ENCODE results near the gene TNIK. TPM values are rescaled to one million over a fixed set of nuclear protein-coding genes. Genes with fewer than 3 reads are reported as not detected.

The TNIK gene
- total RNA-seq, 1 donor from 2014 or later, result 1.1 TPM

DNA sequence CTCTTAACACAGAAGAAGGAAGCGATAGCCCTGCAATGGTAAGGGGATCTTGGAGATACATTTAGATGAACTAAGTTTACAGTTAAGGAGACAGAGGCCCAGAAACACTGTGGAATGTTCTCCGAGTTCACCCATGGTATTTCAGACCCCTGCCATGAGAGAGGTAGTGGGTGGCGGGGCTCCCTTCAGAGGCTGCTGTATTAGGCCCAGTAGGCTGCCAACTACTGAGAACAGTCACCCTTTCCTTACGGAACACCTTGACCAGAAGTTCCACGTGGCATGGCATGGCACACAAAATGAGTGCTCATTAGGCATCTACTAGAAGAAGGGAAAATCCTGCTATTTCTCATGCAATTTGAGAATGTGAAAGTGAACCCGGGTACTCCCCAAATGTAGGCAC is 195.4 kb downstream of the TNIK start:
- DNase-seq (ENCODE audit: low read depth) (no peak), FAIRE-seq (no peak)
- no peak overlapping the region for H3K4me3 ChIP-seq (ENCODE audit: low read depth, low read length)
- TF ChIP-seq, protein P1, sequence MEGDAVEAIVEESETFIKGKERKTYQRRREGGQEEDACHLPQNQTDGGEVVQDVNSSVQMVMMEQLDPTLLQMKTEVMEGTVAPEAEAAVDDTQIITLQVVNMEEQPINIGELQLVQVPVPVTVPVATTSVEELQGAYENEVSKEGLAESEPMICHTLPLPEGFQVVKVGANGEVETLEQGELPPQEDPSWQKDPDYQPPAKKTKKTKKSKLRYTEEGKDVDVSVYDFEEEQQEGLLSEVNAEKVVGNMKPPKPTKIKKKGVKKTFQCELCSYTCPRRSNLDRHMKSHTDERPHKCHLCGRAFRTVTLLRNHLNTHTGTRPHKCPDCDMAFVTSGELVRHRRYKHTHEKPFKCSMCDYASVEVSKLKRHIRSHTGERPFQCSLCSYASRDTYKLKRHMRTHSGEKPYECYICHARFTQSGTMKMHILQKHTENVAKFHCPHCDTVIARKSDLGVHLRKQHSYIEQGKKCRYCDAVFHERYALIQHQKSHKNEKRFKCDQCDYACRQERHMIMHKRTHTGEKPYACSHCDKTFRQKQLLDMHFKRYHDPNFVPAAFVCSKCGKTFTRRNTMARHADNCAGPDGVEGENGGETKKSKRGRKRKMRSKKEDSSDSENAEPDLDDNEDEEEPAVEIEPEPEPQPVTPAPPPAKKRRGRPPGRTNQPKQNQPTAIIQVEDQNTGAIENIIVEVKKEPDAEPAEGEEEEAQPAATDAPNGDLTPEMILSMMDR (IDR thresholded peaks at IDR 0.05; ENCODE audit: insufficient read depth, low read length, severe bottlenecking), result no peak
- no peaks in the 10 kb centered on the region for H3K27me3 ChIP-seq (ENCODE audit: control insufficient read depth, insufficient read depth, low read length)
- no peaks in the 10 kb centered on the region for H3K36me3 ChIP-seq (ENCODE audit: control insufficient read depth, insufficient read depth, low read length)

DNA sequence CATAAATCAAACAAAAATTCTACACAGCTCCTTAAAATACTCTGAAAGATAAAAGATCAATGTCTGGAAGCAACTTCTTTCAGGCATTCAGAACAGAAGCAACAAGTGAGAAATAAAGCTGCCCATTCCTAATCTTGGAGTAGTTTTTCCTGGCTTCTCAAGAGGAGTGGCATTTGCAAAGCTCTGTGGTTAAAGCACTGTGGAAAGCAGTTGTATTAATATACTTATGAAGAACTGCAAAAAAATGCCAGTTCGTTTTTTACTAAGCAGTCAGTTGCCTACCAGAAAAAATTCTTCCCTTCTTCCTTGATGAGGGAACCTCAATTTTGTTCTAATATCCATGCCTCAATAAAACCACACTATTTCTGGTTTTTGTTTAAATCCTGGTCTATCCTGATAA is 197.8 kb downstream of the TNIK start:
- H3K27me3 ChIP-seq (ENCODE audit: control insufficient read depth, insufficient read depth, low read length), result no peaks in the 10 kb centered on the region
- TF ChIP-seq, protein P1 (IDR thresholded peaks at IDR 0.05; ENCODE audit: insufficient read depth, low read length, severe bottlenecking), result no peak

DNA sequence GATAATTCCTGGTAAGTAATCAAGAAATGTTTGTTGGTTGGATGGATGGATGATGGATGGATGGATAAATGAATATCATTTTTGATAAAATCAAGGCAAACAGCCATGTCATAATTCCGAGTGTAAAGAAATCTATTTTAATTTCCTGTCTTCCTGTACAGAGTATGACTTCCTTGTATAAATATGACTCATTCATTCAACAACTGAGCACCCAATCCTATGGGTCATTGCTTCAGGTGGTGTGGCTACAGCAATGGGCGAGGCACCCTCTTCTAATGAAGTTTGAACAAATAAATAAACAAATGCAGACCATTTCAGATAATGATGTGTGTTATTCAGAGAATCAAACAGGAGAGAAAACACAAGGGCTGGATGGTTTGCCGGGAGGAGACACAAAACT is 198.7 kb downstream of the TNIK start:
- FAIRE-seq, result no peak
- no peaks in the 10 kb centered on the region for H3K36me3 ChIP-seq (ENCODE audit: control insufficient read depth, insufficient read depth, low read length)
- TF ChIP-seq, protein P1 (IDR thresholded peaks at IDR 0.05; ENCODE audit: insufficient read depth, low read length, severe bottlenecking), result no peak
- DNase-seq (ENCODE audit: low read depth), result peak; percentile 82
- no peaks in the 10 kb centered on the region for H3K27me3 ChIP-seq (ENCODE audit: control insufficient read depth, insufficient read depth, low read length)
- H3K4me3 ChIP-seq (ENCODE audit: low read depth, low read length), result no peak overlapping the region

More for the DNA sequence above, 197.8 kb downstream of the TNIK start:
- Histone ChIP-seq H3K36me3 (ENCODE audit: control insufficient read depth, insufficient read depth, low read length) (no peaks in the 10 kb centered on the region), H3K4me3 (ENCODE audit: low read depth, low read length) (no peak overlapping the region)
- FAIRE-seq (no peak), DNase-seq (ENCODE audit: low read depth) (no peak)

DNA sequence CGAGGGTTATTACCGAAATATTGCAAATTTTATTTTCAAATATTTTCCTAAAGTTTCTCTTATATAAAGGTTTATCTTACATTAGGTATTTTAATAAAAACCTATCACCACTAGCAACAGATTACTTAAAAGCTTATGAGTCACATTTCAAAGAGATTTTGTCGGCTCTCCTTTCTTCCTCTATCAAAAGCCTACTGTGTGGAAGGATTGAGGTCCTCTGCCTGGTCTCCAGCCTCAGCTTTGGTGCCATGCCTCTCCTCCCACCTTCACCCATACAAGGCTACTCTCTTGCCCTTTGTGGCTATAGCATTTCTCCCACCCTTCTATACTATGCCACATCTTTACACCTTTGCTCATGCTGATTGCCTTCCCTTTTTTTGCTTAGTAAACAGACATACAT is 199.3 kb downstream of the TNIK start:
- H3K4me3 ChIP-seq (ENCODE audit: low read depth, low read length), result no peak overlapping the region
- TF ChIP-seq, protein P1 (IDR thresholded peaks at IDR 0.05; ENCODE audit: insufficient read depth, low read length, severe bottlenecking), result no peak
- FAIRE-seq, result no peak

DNA sequence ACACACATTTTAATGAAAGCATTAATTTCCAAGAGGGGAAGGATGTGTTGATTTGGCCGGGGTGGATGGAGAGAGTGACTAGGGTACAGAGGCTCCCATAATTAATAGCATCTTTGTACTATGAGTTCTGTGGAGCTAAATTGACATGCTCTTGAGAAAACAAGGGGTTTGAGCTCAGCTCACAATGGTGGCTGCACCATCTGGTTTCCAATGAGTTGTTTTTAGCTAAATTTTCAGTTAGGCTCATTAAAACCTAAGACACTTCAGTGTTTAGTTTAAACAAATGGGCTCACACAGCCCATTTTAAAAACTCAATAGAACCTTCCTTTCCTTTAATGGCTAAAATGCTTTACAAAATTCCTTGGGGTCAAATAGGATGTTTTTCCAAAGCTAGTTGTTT is 199.7 kb downstream of the TNIK start:
- DNase-seq (ENCODE audit: low read depth), result no peak
- TF ChIP-seq, protein P1 (IDR thresholded peaks at IDR 0.05; ENCODE audit: insufficient read depth, low read length, severe bottlenecking), result no peak
- H3K4me3 ChIP-seq (ENCODE audit: low read depth, low read length), result no peak overlapping the region
- no peaks in the 10 kb centered on the region for H3K27me3 ChIP-seq (ENCODE audit: control insufficient read depth, insufficient read depth, low read length)
- no peak for FAIRE-seq
- H3K36me3 ChIP-seq (ENCODE audit: control insufficient read depth, insufficient read depth, low read length), result no peaks in the 10 kb centered on the region

More for the DNA sequence above, 199.3 kb downstream of the TNIK start:
- Histone ChIP-seq H3K36me3 (ENCODE audit: control insufficient read depth, insufficient read depth, low read length) (no peaks in the 10 kb centered on the region), H3K27me3 (ENCODE audit: control insufficient read depth, insufficient read depth, low read length) (no peaks in the 10 kb centered on the region)
- peak; percentile 27 for DNase-seq (ENCODE audit: low read depth)

DNA sequence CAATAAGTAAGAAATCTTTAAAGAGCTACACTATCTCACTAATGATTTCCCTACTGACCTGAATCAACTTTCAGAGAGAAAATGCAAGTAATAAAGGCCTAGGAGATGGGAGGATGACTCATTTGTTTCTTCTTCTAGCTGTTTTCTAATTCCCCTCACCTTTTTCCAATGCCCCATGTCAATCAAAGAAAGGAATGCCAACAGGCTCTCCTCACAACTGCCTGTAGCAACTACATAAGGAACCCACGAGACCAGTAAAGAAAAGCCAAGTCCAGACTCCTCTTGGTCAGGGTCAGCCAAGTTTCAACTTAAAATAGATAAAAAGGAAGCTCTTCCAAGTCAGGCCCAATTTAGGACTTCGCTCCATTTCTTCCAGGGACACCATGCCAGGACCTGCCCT is 201.9 kb downstream of the TNIK start:
- DNase-seq (ENCODE audit: low read depth), result peak; percentile 25
- no peaks in the 10 kb centered on the region for H3K27me3 ChIP-seq (ENCODE audit: control insufficient read depth, insufficient read depth, low read length)
- no peak overlapping the region for H3K4me3 ChIP-seq (ENCODE audit: low read depth, low read length)
- TF ChIP-seq, protein P1 (IDR thresholded peaks at IDR 0.05; ENCODE audit: insufficient read depth, low read length, severe bottlenecking), result no peak
- H3K36me3 ChIP-seq (ENCODE audit: control insufficient read depth, insufficient read depth, low read length), result no peaks in the 10 kb centered on the region
- FAIRE-seq, result no peak
